Endothelial cell of umbilical vein (primary cell): ENCODE measurements around the gene CPB2. TPM values are rescaled to one million over a fixed set of nuclear protein-coding genes. Genes with fewer than 3 reads are reported as not detected.

Source experiments
- BruUV-seq: library from RNA; stranded (reverse); fragments of 400-500 nt; replicated peaks from 2 replicates; lab custom pipeline; 2021; lab: Mats Ljungman, UMichigan
- CTCF ChIA-PET: fragments of 300-600, 350-600 bp; sonication (Branson Sonifier 250); formaldehyde crosslinking; loops from one replicate; lab custom pipeline; 2021; ENCODE audit warnings: antibody characterized with exemption, inconsistent platforms; lab: Charles Lee
- POLR2A ChIA-PET: fragments of 300-600, 350-600 bp; sonication (Branson Sonifier 250); formaldehyde crosslinking; loops from one replicate; lab custom pipeline; 2021; ENCODE audit warnings: antibody characterized with exemption, inconsistent platforms; lab: Charles Lee
- DNase-seq: peaks from one replicate; pipeline ENCODE4 v3.0.0-alpha.2; 2011; ENCODE audit warnings: low read depth, low spot score
- FAIRE-seq: peaks from 2 replicates; lab custom pipeline; 2011; peaks lifted over from hg19 to GRCh38; lab: Jason Lieb, UNC
- H2AFZ ChIP-seq: 2 replicates; pipeline ENCODE4 v1.6.0; 2012; ENCODE audit warnings: low read depth, low read length, control low read depth, inconsistent platforms
- H3K27ac ChIP-seq: 2 replicates; pipeline ENCODE4 v1.5.1; 2011; ENCODE audit warnings: low read depth, mild to moderate bottlenecking, control low read depth, low read length, moderate library complexity; ENCODE audit not compliant: insufficient read depth
- H3K27me3 ChIP-seq, 2 experiments: 2 replicates each; pipeline versions ENCODE4 v1.6.0 to v1.6.1; 2011; ENCODE audit warnings: low read length in 2 of 2, mixed read lengths in 1 of 2; ENCODE audit not compliant: control insufficient read depth in 2 of 2, insufficient read depth in 2 of 2
- H3K36me3 ChIP-seq, 2 experiments: 2 replicates in 1 of 2; 3 replicates in 1 of 2; pipeline ENCODE4 v1.5.1; 2011; ENCODE audit warnings: low read length in 2 of 2, mild to moderate bottlenecking in 1 of 2, moderate library complexity in 1 of 2; ENCODE audit not compliant: control insufficient read depth in 2 of 2, insufficient read depth in 2 of 2; ENCODE audit errors: extremely low read depth in 1 of 2
- H3K4me1 ChIP-seq: 3 replicates; pipeline ENCODE4 v1.5.1; 2011; ENCODE audit warnings: mild to moderate bottlenecking, low read length; ENCODE audit not compliant: control insufficient read depth, insufficient read depth; ENCODE audit errors: extremely low read depth
- H3K4me2 ChIP-seq: 2 replicates; pipeline ENCODE4 v1.6.1; 2011; ENCODE audit warnings: low read length, control low read depth, mixed read lengths; ENCODE audit not compliant: insufficient read depth
- H3K4me3 ChIP-seq, 3 experiments: fragments of 200-600 bp in 1 of 3; sonication (generic), shearing (Covaris generic) in 1 of 3; replicated peaks in 1 of 3; 2 replicates each; pipeline ENCODE4 v1.5.1; 2011 to 2016; ENCODE audit warnings: control low read depth in 3 of 3, low read length in 3 of 3, mild to moderate bottlenecking in 2 of 3, inconsistent platforms in 1 of 3, low read depth in 1 of 3, moderate library complexity in 1 of 3; ENCODE audit not compliant: insufficient read depth in 1 of 3
- H3K79me2 ChIP-seq: 2 replicates; pipeline ENCODE4 v1.6.0; 2012; ENCODE audit warnings: low read length, inconsistent platforms; ENCODE audit not compliant: control insufficient read depth, insufficient read depth
- H3K9ac ChIP-seq: replicated peaks from 2 replicates; pipeline ENCODE3; 2011; ENCODE audit warnings: low read length, control low read depth; ENCODE audit not compliant: insufficient read depth; ENCODE audit errors: extremely low read depth
- H3K9me1 ChIP-seq: replicated peaks from 3 replicates; pipeline ENCODE4 v1.6.0; 2011; ENCODE audit warnings: mild to moderate bottlenecking, low read length; ENCODE audit not compliant: control insufficient read depth, insufficient read depth; ENCODE audit errors: extremely low read depth
- H3K9me3 ChIP-seq: replicated peaks from 2 replicates; pipeline ENCODE4 v1.5.1; 2012; ENCODE audit warnings: low read length, inconsistent platforms; ENCODE audit not compliant: control insufficient read depth, insufficient read depth
- H4K20me1 ChIP-seq: replicated peaks from 2 replicates; pipeline ENCODE3; 2011; ENCODE audit warnings: mild to moderate bottlenecking, low read length; ENCODE audit not compliant: control insufficient read depth, insufficient read depth; ENCODE audit errors: extremely low read depth
- CTCF ChIP-seq, 2 donors: IDR thresholded peaks; 1 replicate in 1 of 2; 2 replicates in 1 of 2; pipeline ENCODE4 v1.5.1; 2011; ENCODE audit warnings: low read length in 2 of 2, mild to moderate bottlenecking in 2 of 2, moderate library complexity in 2 of 2, control low read depth in 1 of 2, inconsistent platforms in 1 of 2, low read depth in 1 of 2; ENCODE audit not compliant: insufficient read depth in 1 of 2; ENCODE audit errors: extremely low read depth in 1 of 2
- EZH2 ChIP-seq: IDR thresholded peaks from 2 replicates; pipeline ENCODE4 v1.6.1; 2012; ENCODE audit warnings: borderline replicate concordance, low read depth, mild to moderate bottlenecking, moderate library complexity, low read length, inconsistent platforms; ENCODE audit not compliant: severe bottlenecking
- FOS ChIP-seq: IDR thresholded peaks from 2 replicates; pipeline ENCODE4 v1.6.1; 2011; ENCODE audit warnings: mild to moderate bottlenecking, low read length, moderate library complexity, borderline replicate concordance; ENCODE audit not compliant: insufficient read depth
- GATA2 ChIP-seq: IDR thresholded peaks from 2 replicates; pipeline ENCODE4 v1.7.0; 2011; ENCODE audit warnings: low read depth, mild to moderate bottlenecking, moderate library complexity, mixed read lengths, low read length; ENCODE audit not compliant: insufficient read length, insufficient read depth
- JUN ChIP-seq: IDR thresholded peaks from 2 replicates; pipeline ENCODE4 v1.6.1; 2011; ENCODE audit warnings: borderline replicate concordance, low read depth; ENCODE audit not compliant: insufficient read length, insufficient read depth
- MAX ChIP-seq: IDR thresholded peaks from 2 replicates; pipeline ENCODE4 v1.6.1; 2011; ENCODE audit not compliant: insufficient read depth, insufficient read length
- MYC ChIP-seq: IDR thresholded peaks from one replicate; pipeline ENCODE4 v1.6.1; 2011; ENCODE audit warnings: mild to moderate bottlenecking, low read depth, low read length
- POLR2A ChIP-seq: IDR thresholded peaks from 2 replicates; pipeline ENCODE4 v1.6.1; 2012; ENCODE audit warnings: low read depth, mild to moderate bottlenecking, control low read depth, low read length
- POLR2AphosphoS5 ChIP-seq: IDR thresholded peaks from 2 replicates; pipeline ENCODE4 v1.6.1; 2012; ENCODE audit warnings: low read depth, mild to moderate bottlenecking, control low read depth, low read length, moderate library complexity; ENCODE audit not compliant: insufficient read depth
- dilution Hi-C: fragments of 300-500 bp; cut with MboI; formaldehyde crosslinking; loops from one replicate; pipeline ENCODE4 v1.15.0; 2019; ENCODE audit warnings: low sequenced_read_pairs; ENCODE audit not compliant: extremely low pct_ligation_motif_present
- intact Hi-C: fragments of 100-400 bp; cut with micrococcal nuclease; formaldehyde crosslinking; loops from one replicate; pipeline ENCODE4 v1.10.0; 2022
- polyA plus RNA-seq, 4 experiments: library from polyadenylated mRNA; depleted of rRNA in 3 of 4; stranded (reverse) in 3 of 4; unstranded in 1 of 4; fragments of >200 nt; gene quantifications; 2 replicates each; pipeline versions ENCODE4 v1.2.1 to v1.2.3, GENCODE V29; 2011 to 2012; ENCODE audit warnings: missing spikeins in 1 of 4
- total RNA-seq: library from RNA; stranded (reverse); gene quantifications from 2 replicates; pipeline ENCODE4 v1.2.3, GENCODE V29; 2021

The CPB2 gene
- total and polyA plus RNA-seq, 2 donors (not counting 3 experiments of a cell fraction or from before 2014, with no cell fraction given): not detected

GRCh38 chr13:46114613-46115012 lies 9.8 kb upstream of the CPB2 start:
- CTCF ChIA-PET: no interaction called here
- Histone ChIP-seq H3K4me1 (peaks cover 12% of the 10 kb centered on the region), H3K27me3 (peaks cover 0 to 12% of the 10 kb centered on the region in 2 experiments), H3K4me3 (no peak overlapping the region), H3K79me2 (no peaks in the 10 kb centered on the region), H3K36me3 (no peaks in the 10 kb centered on the region), H3K27ac (no peak overlapping the region), H2AFZ (no peak overlapping the region), H3K9me3 (no peaks in the 10 kb centered on the region), H3K4me2 (no peak overlapping the region), H3K9me1 (no peaks in the 10 kb centered on the region), H3K9ac (no peak overlapping the region), H4K20me1 (no peaks in the 10 kb centered on the region)
- POLR2A ChIA-PET: no interaction called here
- FAIRE-seq (no peak), DNase-seq (no peak)
- BruUV-seq: no TSS peak
- TF ChIP-seq EZH2 (no peak), JUN (no peak), MYC (no peak), MAX (no peak), POLR2AphosphoS5 (no peak), CTCF (IDR thresholded peaks at IDR 0.05; ENCODE audit: extremely low read depth in 1 of 2, insufficient read depth in 1 of 2, low read depth in 1 of 2, low read length in 2 of 2) (no peak), POLR2A (no peak), GATA2 (no peak), FOS (no peak)
- dilution Hi-C loops: no loop called here
- intact Hi-C loops: no loop called here
